Brain microvascular endothelial cell (primary cell): ENCODE results near the gene SMAD4.

Source experiments
- DNase-seq: peaks from one replicate; pipeline ENCODE4 v3.0.0-alpha.2; 2020
- H3K27ac ChIP-seq: fragments of 250-450 bp; sonication (Bioruptor Pico); 2 replicates; pipeline ENCODE4 v1.5.1; 2020; ENCODE audit warnings: mild to moderate bottlenecking, moderate library complexity
- H3K27me3 ChIP-seq: fragments of 250-450 bp; sonication (Bioruptor Pico); replicated peaks from 2 replicates; pipeline ENCODE4 v1.5.1; 2020; ENCODE audit warnings: mild to moderate bottlenecking
- H3K36me3 ChIP-seq: fragments of 250-450 bp; sonication (Bioruptor Pico); replicated peaks from 2 replicates; pipeline ENCODE4 v1.5.1; 2020; ENCODE audit warnings: mild to moderate bottlenecking
- H3K4me3 ChIP-seq: 2 replicates; pipeline ENCODE4 v1.5.1; 2011; ENCODE audit warnings: low read depth, mild to moderate bottlenecking, control low read depth, low read length, moderate library complexity
- CTCF ChIP-seq: IDR thresholded peaks from 2 replicates; pipeline ENCODE4 v1.5.1; 2011; ENCODE audit warnings: low read depth, mild to moderate bottlenecking, moderate library complexity, low read length, control low read depth, inconsistent platforms; ENCODE audit errors: missing control alignments
- in situ Hi-C: cut with HindIII; loops from 2 replicates; pipeline ENCODE4 v1.10.0; 2017; ENCODE audit warnings: low sequenced_read_pairs, low pct_ligation_motif_present

The SMAD4 gene

DNA sequence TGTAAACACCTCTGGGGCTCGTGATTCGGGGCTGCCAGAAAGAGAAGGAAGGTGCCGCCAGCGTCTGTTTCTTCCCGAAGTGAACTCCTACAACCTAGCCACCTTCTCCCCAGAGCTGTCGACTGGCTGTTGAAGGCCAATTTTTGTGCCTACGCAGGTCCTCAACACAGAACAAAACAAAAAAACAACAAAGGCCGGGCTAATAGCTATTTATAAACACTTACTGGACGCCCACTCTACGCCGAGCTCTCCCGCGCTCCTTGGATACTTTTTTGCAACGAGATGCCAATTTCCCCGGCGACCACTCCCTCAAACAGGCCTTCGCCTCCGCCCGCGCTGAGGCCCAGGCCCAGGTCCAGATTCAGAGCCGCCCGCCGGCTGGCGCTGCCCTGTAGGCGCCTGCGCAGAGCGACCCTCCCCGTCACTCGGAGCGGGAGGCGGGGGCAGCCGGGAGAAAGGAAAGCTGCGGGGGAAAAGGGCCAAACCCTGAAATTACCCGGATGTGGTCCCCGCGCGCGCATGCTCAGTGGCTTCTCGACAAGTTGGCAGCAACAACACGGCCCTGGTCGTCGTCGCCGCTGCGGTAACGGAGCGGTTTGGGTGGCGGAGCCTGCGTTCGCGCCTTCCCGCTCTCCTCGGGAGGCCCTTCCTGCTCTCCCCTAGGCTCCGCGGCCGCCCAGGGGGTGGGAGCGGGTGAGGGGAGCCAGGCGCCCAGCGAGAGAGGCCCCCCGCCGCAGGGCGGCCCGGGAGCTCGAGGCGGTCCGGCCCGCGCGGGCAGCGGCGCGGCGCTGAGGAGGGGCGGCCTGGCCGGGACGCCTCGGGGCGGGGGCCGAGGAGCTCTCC is at the start of gene SMAD4:
SMAD4 (plus strand) TSS at position 520 of the 843 bp plus-strand sequence. CDS start 16,834 bp downstream, outside the sequence.
- Histone ChIP-seq H3K27me3 (no peaks in the 10 kb centered on the region), H3K27ac (peak within 1 kb of the TSS; percentile 94), H3K36me3 (no peaks in the 10 kb centered on the region), H3K4me3 (peak within 1 kb of the TSS; percentile 70)
- in situ Hi-C loops: no loop called here
- TF ChIP-seq CTCF: no peak
- DNase-seq: peak; percentile 95

DNA sequence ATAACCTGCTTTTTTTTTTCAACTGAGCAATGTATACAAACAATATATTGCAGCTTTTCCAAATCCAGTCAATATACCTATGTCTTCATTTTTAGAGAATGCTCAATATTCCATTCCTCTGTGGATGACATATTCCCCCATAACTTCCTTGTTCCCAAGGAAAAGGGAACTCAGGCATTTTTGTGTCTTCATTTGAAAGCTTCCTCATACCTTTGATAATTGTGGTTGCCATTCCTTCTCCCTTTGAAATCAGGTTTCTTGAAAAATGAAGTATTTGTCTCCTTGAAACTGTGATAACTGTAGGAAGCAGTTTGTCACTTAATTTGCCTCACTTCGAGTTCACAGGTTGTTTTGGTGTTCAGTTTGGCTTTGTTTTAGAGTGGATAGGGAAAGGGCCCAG is 48.6 kb upstream of the SMAD4 start:
- in situ Hi-C loops: no loop called here
- TF ChIP-seq CTCF: no peak
- peaks cover 2% of the 10 kb centered on the region for H3K36me3 ChIP-seq
- H3K27me3 ChIP-seq: no peaks in the 10 kb centered on the region
- H3K27ac ChIP-seq: no peak overlapping the region
- no peak for DNase-seq
- no peak overlapping the region for H3K4me3 ChIP-seq

GRCh38 chr18:50982086-50982801 is 47.8 kb upstream of the SMAD4 start:
- TF ChIP-seq CTCF: no peak
- in situ Hi-C loops: no loop called here

GRCh38 chr18:50982802-50983179 is 47.2 kb upstream of the SMAD4 start:
- no peaks in the 10 kb centered on the region for H3K36me3 ChIP-seq
- TF ChIP-seq CTCF: no peak
- no peaks in the 10 kb centered on the region for H3K27me3 ChIP-seq
- peak; percentile 4 for DNase-seq
- in situ Hi-C loops: no loop called here
- H3K27ac ChIP-seq: no peak overlapping the region
- no peak overlapping the region for H3K4me3 ChIP-seq

More at GRCh38 chr18:50982086-50982801, 47.8 kb upstream of the SMAD4 start:
- no peak for DNase-seq
- no peaks in the 10 kb centered on the region for H3K27me3 ChIP-seq
- H3K27ac ChIP-seq: no peak overlapping the region
- H3K36me3 ChIP-seq: no peaks in the 10 kb centered on the region
- no peak overlapping the region for H3K4me3 ChIP-seq

DNA sequence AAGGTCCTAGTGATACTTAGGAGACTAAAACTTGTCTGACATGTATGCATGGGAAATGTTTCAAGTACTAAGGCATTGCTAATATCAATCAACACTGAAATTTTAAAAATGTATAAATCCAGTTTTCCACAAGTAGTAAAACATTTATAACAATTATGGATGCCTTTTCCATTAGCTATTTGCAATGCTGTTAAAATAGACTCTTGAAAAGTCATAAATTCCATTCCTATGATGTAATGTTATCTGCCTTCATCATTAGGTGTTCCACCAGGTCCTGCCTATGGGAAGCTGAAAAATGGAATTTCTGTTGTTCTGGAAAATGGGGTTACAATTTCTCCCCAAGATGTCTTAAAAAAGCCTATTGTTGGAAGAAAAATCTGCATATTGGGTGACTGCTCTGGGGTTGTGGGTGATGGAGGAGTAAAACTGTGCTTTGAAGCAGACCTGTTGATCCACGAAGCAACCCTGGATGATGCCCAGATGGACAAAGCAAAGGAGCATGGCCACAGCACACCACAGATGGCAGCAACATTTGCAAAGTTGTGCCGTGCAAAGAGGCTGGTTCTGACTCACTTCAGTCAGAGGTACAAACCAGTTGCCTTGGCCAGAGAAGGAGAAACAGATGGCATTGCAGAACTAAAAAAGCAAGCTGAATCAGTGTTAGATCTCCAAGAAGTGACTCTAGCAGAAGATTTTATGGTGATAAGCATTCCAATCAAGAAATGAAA is 43.5 kb upstream of the SMAD4 start:
- no peak for TF ChIP-seq CTCF
- Histone ChIP-seq H3K27ac (no peak overlapping the region), H3K36me3 (no peaks in the 10 kb centered on the region), H3K27me3 (no peaks in the 10 kb centered on the region), H3K4me3 (no peak overlapping the region)
- peak; percentile 16 for DNase-seq
- in situ Hi-C loops: no loop called here
